ENCODE data around the gene TRIM44.

DNA sequence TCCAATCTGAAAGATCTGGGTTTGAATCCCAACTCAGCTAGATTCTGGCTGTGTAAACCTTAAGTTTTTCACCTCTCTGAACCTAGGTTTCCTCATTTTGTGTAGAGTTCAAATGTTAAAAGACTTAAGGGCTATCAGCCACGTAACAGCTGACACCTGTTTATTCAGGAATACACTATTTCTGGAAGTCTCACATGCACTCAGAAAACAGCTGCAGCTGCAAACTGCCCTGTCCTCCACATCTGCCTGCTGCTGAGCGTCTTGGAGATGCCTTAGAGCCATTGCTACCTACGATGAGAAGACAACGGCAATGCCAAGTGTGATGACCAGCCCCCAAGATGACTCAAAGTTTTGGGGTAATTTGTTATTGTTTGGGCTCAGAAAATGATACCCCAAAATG is 6.7 kb upstream of the TRIM44 start:
- TF ChIP-seq CTCF (IDR thresholded peaks at IDR 0.05; ENCODE audit: low read depth, low read length, poor library complexity, severe bottlenecking): no peak
- TF ChIP-seq EZH2phosphoT487 (IDR thresholded peaks at IDR 0.05; ENCODE audit: borderline replicate concordance, low read length): no peak
